Progenitor cell of endocrine pancreas (in vitro differentiated cells): ENCODE data around the gene E2F4. TPM values are rescaled to one million over a fixed set of nuclear protein-coding genes. Genes with fewer than 3 reads are reported as not detected.

Experiments used
- DNase-seq: peaks from one replicate; pipeline ENCODE4 v3.0.0; 2021; ENCODE audit warnings: low spot score; ENCODE audit not compliant: unreplicated experiment
- H3K27ac Mint-ChIP-seq: 2 replicates; pipeline ENCODE4 v1.8.0; 2021; ENCODE audit warnings: mild to moderate bottlenecking, moderate library complexity, mixed read lengths
- H3K27me3 Mint-ChIP-seq: 2 replicates; pipeline ENCODE4 v1.8.0; 2021; ENCODE audit warnings: mixed read lengths
- H3K36me3 Mint-ChIP-seq: 2 replicates; pipeline ENCODE4 v1.8.0; 2022; ENCODE audit warnings: mixed read lengths; ENCODE audit not compliant: insufficient read depth
- H3K4me1 Mint-ChIP-seq: 2 replicates; pipeline ENCODE4 v1.8.0; 2021; ENCODE audit warnings: low read depth, mixed read lengths
- H3K4me3 Mint-ChIP-seq: 2 replicates; pipeline ENCODE4 v1.8.0; 2021; ENCODE audit warnings: low read depth, mild to moderate bottlenecking, moderate library complexity, mixed read lengths
- H3K9me3 Mint-ChIP-seq: 2 replicates; pipeline ENCODE4 v1.8.0; 2021; ENCODE audit warnings: low read depth, mixed read lengths
- CTCF ChIP-seq: fragments of 200-600 bp; sonication (generic); IDR thresholded peaks from one replicate; pipeline ENCODE4 v1.5.0; 2021; ENCODE audit warnings: antibody characterized with exemption, mild to moderate bottlenecking; ENCODE audit not compliant: unreplicated experiment
- total RNA-seq: library from RNA; stranded (reverse); gene quantifications from 2 replicates; pipeline ENCODE4 v1.2.1, GENCODE V29; 2021

The E2F4 gene
- total RNA-seq, 1 donor from 2014 or later: 82.1 TPM

GRCh38 chr16:67169642-67170167 is 22.2 kb upstream of the E2F4 start:
- no peaks in the 10 kb centered on the region for H3K9me3 Mint-ChIP-seq
- H3K4me1 Mint-ChIP-seq: peaks cover 20% of the 10 kb centered on the region
- peak overlapping the region; percentile 70 for H3K27ac Mint-ChIP-seq
- no peaks in the 10 kb centered on the region for H3K36me3 Mint-ChIP-seq
- peaks cover 82% of the 10 kb centered on the region for H3K27me3 Mint-ChIP-seq
- peak; percentile 70 for TF ChIP-seq CTCF
- DNase-seq: no peak
- peak overlapping the region; percentile 77 for H3K4me3 Mint-ChIP-seq

GRCh38 chr16:67170168-67170948 is 21.6 kb upstream of the E2F4 start, which contains the start of gene NOL3:
TSS of gene NOL3 (plus strand) at chr16:67170538.
- Mint-ChIP-seq H3K27ac (peak within 1 kb of the TSS; percentile 70), H3K9me3 (no peaks in the 10 kb centered on the region), H3K36me3 (no peaks in the 10 kb centered on the region), H3K4me1 (peaks cover 20% of the 10 kb centered on the region), H3K4me3 (peak within 1 kb of the TSS; percentile 77), H3K27me3 (peaks cover 79% of the 10 kb centered on the region)
- TF ChIP-seq CTCF: no peak
- DNase-seq: no peak

GRCh38 chr16:67170949-67171649 is 20.9 kb upstream of the E2F4 start:
- H3K4me3 Mint-ChIP-seq: peak overlapping the region; percentile 73
- DNase-seq: no peak
- H3K27me3 Mint-ChIP-seq: peaks cover 81% of the 10 kb centered on the region
- no peak for TF ChIP-seq CTCF
- peaks cover 1% of the 10 kb centered on the region for H3K36me3 Mint-ChIP-seq
- peaks cover 20% of the 10 kb centered on the region for H3K4me1 Mint-ChIP-seq
- peak overlapping the region; percentile 50 for H3K27ac Mint-ChIP-seq
- H3K9me3 Mint-ChIP-seq: no peaks in the 10 kb centered on the region

- peaks cover 4% of the 10 kb centered on the region for H3K36me3 Mint-ChIP-seq
- peak overlapping the region; percentile 72 for H3K27ac Mint-ChIP-seq
- DNase-seq: no peak
- no peaks in the 10 kb centered on the region for H3K9me3 Mint-ChIP-seq
- peaks cover 71% of the 10 kb centered on the region for H3K27me3 Mint-ChIP-seq
- H3K4me3 Mint-ChIP-seq: peak overlapping the region; percentile 67
- H3K4me1 Mint-ChIP-seq: peaks cover 22% of the 10 kb centered on the region
- TF ChIP-seq CTCF: no peak
These were observed 18.6 kb upstream of the E2F4 start for GRCh38 chr16:67173323-67173722.
